HCT116 (cell line): ENCODE data around the gene ATP2B1.

ENCODE experiments used
- POLR2A ChIP-seq: IDR thresholded peaks from 2 replicates; pipeline ENCODE4 v1.7.0; 2011; ENCODE audit warnings: borderline replicate concordance; ENCODE audit not compliant: insufficient read depth, insufficient read length; ENCODE audit errors: extremely low read depth
- POLR2AphosphoS5 ChIP-seq: IDR thresholded peaks from 2 replicates; pipeline ENCODE4 v1.6.1; 2011; ENCODE audit warnings: mild to moderate bottlenecking, low read depth, low read length, moderate library complexity
- TF ChIP-seq, protein P1 (sequence below), 3 experiments: fragments of 200-600 bp in 1 of 3; sonication (generic) in 1 of 3; IDR thresholded peaks in 2 of 3; conservative IDR thresholded peaks in 1 of 3; 2 replicates each; pipeline ENCODE4 v1.5.1; 2012 to 2017; ENCODE audit warnings: low read depth in 2 of 3, low read length in 2 of 3, antibody characterized with exemption in 1 of 3, borderline replicate concordance in 1 of 3, control low read depth in 1 of 3, mild to moderate bottlenecking in 1 of 3, mixed read lengths in 1 of 3, mixed run types in 1 of 3, moderate library complexity in 1 of 3; ENCODE audit not compliant: insufficient read depth in 1 of 3
- TF ChIP-seq, protein P2 (sequence below): IDR thresholded peaks from 2 replicates; pipeline ENCODE4 v1.6.1; 2012
- TF ChIP-seq, protein P3 (sequence below): IDR thresholded peaks from 2 replicates; pipeline ENCODE4 v1.6.1; 2012; ENCODE audit warnings: low read depth
- TF ChIP-seq, protein P4 (sequence below): IDR thresholded peaks from 2 replicates; pipeline ENCODE4 v1.6.1; 2011; ENCODE audit warnings: mild to moderate bottlenecking, low read length, moderate library complexity; ENCODE audit not compliant: insufficient replicate concordance; ENCODE audit errors: extremely low read depth

DNA sequence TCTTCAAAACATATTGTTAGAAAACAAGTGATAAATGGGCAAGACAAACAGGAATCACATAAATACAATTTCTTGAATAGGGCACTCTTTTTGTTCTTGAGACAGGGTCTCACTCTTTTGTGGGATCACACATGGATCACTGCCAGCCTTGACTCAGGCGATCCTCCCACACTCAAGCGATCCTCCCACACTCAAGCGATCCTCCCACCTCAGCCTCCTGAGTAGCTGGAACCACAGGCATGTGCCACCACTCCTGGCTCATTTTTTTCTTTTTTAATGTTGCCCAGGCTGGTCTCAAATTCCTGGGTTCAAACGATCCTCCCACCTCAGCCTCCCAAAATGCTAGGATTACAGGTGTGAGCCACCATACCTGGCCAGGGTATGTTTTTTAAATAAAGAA is 57.4 kb downstream of the ATP2B1 start:
- TF ChIP-seq, protein P1, sequence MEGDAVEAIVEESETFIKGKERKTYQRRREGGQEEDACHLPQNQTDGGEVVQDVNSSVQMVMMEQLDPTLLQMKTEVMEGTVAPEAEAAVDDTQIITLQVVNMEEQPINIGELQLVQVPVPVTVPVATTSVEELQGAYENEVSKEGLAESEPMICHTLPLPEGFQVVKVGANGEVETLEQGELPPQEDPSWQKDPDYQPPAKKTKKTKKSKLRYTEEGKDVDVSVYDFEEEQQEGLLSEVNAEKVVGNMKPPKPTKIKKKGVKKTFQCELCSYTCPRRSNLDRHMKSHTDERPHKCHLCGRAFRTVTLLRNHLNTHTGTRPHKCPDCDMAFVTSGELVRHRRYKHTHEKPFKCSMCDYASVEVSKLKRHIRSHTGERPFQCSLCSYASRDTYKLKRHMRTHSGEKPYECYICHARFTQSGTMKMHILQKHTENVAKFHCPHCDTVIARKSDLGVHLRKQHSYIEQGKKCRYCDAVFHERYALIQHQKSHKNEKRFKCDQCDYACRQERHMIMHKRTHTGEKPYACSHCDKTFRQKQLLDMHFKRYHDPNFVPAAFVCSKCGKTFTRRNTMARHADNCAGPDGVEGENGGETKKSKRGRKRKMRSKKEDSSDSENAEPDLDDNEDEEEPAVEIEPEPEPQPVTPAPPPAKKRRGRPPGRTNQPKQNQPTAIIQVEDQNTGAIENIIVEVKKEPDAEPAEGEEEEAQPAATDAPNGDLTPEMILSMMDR (IDR thresholded peaks at IDR 0.05 in 2 of 3, conservative IDR thresholded peaks at IDR 0.05 in 1 of 3; ENCODE audit: borderline replicate concordance in 1 of 3, insufficient read depth in 1 of 3, low read depth in 2 of 3, low read length in 2 of 3), result no peak
- TF ChIP-seq POLR2AphosphoS5, result no peak
- TF ChIP-seq POLR2A, result no peak
- TF ChIP-seq, protein P2, sequence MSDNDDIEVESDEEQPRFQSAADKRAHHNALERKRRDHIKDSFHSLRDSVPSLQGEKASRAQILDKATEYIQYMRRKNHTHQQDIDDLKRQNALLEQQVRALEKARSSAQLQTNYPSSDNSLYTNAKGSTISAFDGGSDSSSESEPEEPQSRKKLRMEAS, result no peak
- TF ChIP-seq, protein P3, sequence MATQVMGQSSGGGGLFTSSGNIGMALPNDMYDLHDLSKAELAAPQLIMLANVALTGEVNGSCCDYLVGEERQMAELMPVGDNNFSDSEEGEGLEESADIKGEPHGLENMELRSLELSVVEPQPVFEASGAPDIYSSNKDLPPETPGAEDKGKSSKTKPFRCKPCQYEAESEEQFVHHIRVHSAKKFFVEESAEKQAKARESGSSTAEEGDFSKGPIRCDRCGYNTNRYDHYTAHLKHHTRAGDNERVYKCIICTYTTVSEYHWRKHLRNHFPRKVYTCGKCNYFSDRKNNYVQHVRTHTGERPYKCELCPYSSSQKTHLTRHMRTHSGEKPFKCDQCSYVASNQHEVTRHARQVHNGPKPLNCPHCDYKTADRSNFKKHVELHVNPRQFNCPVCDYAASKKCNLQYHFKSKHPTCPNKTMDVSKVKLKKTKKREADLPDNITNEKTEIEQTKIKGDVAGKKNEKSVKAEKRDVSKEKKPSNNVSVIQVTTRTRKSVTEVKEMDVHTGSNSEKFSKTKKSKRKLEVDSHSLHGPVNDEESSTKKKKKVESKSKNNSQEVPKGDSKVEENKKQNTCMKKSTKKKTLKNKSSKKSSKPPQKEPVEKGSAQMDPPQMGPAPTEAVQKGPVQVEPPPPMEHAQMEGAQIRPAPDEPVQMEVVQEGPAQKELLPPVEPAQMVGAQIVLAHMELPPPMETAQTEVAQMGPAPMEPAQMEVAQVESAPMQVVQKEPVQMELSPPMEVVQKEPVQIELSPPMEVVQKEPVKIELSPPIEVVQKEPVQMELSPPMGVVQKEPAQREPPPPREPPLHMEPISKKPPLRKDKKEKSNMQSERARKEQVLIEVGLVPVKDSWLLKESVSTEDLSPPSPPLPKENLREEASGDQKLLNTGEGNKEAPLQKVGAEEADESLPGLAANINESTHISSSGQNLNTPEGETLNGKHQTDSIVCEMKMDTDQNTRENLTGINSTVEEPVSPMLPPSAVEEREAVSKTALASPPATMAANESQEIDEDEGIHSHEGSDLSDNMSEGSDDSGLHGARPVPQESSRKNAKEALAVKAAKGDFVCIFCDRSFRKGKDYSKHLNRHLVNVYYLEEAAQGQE, result no peak
- TF ChIP-seq, protein P4, sequence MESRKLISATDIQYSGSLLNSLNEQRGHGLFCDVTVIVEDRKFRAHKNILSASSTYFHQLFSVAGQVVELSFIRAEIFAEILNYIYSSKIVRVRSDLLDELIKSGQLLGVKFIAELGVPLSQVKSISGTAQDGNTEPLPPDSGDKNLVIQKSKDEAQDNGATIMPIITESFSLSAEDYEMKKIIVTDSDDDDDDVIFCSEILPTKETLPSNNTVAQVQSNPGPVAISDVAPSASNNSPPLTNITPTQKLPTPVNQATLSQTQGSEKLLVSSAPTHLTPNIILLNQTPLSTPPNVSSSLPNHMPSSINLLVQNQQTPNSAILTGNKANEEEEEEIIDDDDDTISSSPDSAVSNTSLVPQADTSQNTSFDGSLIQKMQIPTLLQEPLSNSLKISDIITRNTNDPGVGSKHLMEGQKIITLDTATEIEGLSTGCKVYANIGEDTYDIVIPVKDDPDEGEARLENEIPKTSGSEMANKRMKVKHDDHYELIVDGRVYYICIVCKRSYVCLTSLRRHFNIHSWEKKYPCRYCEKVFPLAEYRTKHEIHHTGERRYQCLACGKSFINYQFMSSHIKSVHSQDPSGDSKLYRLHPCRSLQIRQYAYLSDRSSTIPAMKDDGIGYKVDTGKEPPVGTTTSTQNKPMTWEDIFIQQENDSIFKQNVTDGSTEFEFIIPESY, result no peak
